ENCODE data around the gene TMEM131L.
A peak's percentile ranks its signal among the peaks of the same experiment; 100 is the strongest.
"Not testable (repeated sequence)": the region's sequence is repeated elsewhere in the genome, so short reads cannot be mapped to it uniquely, and the experiment has no call there.

The TMEM131L gene

DNA sequence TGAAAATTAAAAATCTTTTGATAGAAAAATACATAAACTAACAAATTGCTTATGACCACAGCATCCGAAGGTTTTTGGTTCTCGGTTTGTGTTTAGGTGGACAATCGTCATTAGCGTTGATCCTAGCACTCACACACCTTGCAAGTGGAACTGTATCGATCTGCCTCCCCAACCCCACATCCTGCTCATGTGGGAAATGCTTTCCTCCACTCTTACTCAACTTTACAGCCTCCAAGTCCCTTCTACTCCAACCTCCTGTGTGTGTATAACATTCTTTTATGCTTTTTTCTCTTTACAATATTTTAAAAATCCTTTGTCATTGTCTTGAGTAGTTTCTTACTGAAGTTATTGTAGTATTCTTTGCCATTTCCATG, 15.6 kb upstream of the TMEM131L start:
- DNase-seq = no peak

DNA sequence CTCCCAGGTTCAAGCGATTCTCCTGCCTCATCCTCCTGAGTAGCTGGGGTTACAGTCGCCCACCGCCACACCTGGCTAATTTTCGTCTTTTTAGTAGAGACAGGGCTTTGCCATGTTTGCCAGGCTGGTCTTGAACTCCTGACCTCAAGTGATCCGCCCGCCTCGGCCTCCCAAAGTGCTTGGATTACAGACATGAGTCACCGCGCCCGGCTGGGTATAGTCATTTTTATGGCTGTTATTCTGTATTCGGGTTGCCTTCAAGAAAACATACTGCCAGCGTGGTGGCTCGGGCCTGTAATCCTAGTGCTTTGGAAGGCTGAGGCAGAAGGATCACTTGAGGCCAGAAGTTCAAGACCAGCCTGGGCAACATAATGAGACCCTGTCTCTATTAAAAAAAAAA, 15.0 kb upstream of the TMEM131L start:
- not testable (repeated sequence) for DNase-seq

- peak; percentile 63 for DNase-seq
Observed at GRCh38 chr4:153451911-153452657, 14.1 kb upstream of the TMEM131L start.

DNA sequence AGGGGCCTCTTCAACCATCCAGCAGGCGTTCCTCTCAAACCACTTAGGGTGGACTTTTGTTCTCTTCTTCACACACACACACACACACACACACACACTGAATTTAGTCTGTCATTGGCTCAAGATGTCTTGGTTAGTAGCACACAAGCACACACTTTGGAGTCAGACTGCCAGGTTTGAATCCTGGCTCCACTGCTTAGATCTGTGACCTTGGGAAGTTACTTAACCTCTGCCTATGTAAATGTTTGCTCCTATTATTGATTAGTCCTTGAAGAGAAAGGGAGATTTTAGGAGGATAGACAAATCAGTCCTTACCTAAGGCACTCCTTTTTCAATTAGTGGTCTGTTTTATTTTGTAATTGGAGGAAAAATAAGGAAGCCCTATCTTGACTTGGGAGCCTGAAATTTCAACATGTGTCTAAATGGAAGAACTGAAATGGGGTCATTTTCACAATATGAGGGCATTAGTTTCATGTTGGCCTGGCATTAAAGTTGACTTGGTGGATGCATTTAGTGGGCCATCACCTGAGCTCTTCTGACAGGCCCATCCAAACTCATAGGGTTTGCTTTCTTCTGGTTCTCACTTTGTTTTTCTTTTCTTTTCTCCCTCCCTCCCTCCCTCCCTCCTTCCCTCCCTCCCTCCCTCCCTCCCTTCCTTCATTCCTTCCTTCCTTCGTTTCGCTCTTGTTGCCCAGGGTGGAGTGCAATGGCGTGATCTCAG, 13.3 kb upstream of the TMEM131L start:
- no peak for DNase-seq

GRCh38 chr4:153453402-153453801, 12.8 kb upstream of the TMEM131L start:
- peak; percentile 66 for DNase-seq

DNA sequence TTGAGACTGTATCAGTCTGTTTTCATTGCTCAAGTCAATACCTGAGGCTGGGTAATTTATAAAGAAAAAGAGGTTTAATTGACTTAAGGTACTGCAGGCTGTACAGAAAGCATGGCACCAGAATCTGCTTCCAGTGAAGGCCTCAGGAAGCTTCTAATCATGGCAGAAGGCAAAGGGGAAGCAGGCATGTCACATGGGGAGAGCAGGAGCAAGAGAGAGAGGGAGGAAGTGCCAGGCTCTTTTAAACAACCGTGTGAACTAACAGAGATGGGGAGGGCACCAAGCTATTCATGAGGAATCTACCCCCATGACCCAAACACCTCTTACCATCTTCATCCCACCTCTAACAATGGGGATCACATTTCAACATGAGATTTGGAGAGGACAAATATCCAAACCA, 7.2 kb upstream of the TMEM131L start:
- DNase-seq = peak; percentile 2

- not testable (repeated sequence) for DNase-seq
Observed at GRCh38 chr4:153461549-153461948, 4.6 kb upstream of the TMEM131L start.

GRCh38 chr4:153464068-153464467, 2.1 kb upstream of the TMEM131L start:
- DNase-seq = no peak

DNA sequence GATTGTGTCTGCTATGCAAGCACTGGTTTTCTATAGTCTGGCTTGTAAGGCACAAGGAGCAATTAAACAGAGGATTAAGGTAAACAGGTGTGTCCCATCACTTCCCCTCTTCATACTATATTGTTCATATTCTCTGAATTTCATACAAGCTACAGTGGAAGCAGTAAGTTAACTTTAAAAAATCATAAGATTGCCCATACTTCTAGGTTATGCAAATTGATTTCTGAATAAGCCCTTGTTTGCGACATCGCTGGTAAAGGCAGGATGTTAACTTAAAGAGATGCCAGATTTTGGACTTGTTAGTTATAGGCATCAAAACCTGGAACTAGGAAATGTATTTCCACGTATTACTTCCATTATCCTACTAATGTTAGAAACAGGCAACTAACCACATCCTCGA, 1.0 kb upstream of the TMEM131L start:
- DNase-seq = peak; percentile 36

DNA sequence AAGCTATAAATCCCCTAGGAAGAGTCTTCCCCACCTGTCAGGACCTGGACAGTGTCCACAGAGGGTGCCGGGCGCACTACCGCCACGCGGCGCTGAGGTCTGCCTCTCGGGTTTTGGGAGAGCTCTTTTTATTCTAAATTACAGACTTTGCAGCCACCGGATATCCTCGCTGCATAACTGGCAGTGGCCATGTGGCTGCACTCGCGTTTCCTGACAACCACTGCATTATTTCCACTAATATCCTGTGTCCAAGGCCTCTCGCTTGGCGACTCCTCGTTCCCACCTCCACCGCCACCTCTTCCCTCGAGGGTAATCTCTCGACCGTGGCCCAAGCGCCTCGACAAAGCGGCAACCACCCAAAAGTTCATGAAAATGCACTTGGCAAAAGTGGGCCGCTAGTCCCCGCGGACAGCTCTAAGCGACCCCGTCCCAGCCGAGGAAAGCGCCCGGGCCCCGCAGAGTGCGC, 512 bp upstream of the TMEM131L start:
- peak; percentile 50 for DNase-seq

DNA sequence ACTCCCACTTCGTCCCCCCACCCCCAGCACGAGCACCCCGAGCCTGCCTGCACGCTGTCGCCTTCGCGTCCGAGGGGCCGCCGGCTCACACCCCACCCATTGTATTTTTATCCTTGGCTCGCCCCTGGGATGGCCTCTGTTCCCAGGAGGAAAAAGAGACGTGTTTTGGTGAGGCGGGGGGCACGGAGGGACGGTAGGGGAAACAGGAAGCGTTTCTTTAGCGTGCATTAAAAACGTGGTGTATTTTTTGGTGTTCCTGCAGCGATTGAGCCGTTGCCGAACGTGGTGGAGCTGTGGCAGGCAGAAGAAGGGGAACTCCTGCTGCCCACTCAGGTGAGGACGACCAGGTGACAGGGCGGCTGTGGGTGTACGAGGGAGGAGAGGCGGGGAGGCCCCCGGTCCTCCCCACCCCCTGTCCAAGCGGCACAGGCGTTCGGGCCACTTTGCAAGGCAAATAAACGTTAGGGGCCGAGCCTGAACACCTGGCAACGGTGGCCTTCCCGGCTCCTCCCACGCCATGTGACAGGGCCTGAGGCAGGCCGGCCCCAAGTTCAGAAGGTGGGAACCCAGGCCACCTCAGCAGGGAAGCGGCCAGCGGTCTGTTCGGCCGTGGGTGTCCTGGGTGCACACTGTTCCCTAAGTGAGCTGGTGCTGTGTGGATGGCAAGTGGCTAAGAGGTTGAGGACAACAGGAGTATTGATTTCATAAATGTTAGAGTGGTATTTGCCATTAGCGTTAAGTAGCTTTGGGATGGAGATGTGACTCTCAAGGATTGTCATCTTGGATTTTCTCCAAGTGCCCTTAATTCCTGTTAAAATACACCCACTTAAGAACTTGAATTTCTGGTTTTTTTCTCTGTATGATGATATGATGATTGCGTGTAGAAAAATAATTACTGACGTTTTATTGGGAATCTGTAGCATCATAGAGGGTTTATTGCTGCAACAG, 1.1 kb downstream of the TMEM131L start:
- DNase-seq = no peak

DNA sequence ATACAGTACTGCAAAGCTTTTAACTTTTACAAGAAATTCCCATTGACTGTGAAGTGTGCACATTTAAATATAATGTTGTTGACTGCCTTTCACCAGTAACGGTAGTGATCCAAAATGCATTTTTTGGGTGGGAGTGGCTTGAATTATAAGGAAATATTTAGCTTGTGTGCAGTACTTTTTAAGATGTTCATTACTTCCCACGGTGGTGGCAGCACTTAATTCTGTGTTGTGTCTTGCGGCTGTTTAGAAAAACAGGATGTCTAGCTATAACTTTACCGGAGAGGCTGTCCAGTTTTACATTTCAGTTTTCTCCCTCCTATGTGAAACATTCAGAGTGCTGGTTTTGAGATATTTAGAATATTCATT, 1.7 kb downstream of the TMEM131L start:
- DNase-seq = peak; percentile 21

DNA sequence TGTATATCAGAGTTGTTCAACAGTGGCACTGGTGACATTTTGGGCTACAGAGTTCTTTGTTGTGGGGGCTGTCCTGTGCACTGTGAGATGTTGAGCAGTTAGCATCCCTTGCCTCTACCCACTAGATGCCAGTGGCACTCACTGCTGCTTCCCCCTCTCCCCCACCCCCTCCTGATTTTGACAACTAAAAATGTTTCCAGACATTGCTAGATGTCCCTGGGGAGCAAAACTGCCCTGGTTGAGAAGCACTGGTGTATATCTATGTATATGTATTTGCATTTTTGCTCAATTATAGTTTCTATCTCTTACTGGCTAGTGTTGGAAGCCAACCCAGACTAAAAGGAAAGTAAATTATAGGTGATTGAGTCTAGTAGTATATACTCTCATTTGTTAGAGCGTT, 2.4 kb downstream of the TMEM131L start:
- no peak for DNase-seq

- DNase-seq = no peak
Observed at GRCh38 chr4:153469031-153469430, 2.9 kb downstream of the TMEM131L start.

DNA sequence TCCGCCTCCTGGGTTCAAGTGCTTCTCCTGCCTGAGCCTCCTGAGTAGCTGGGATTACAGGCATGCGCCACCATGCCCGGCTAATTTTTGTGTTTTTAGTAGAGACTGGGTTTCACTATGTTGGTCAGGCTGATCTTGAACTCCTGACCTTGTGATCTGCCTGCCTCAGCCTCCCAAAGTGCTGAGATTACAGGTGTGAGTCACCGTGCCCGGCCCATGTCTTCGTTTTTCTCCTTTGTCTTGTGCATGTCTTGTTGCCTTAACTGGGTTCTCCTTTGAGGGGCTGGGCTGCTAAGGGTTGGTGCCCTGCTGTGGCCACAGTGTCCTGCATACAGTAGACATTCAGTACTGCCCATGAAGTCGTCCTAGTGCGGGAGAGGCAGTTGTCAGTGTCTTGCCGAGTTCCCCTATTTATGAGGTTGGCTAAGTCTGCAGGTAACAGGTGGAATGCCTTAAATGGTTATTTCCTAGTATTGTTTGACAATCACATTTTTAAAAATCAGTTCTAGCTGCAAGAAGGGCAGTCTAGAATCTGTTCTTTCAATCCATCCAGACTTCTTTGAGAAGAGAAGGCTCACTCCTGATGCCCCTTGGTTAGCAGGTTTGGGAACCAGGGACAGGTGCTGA, 5.0 kb downstream of the TMEM131L start:
- DNase-seq = not testable (repeated sequence)

- peak; percentile 81 for DNase-seq
Observed at GRCh38 chr4:153471698-153472093, 5.5 kb downstream of the TMEM131L start.

DNA sequence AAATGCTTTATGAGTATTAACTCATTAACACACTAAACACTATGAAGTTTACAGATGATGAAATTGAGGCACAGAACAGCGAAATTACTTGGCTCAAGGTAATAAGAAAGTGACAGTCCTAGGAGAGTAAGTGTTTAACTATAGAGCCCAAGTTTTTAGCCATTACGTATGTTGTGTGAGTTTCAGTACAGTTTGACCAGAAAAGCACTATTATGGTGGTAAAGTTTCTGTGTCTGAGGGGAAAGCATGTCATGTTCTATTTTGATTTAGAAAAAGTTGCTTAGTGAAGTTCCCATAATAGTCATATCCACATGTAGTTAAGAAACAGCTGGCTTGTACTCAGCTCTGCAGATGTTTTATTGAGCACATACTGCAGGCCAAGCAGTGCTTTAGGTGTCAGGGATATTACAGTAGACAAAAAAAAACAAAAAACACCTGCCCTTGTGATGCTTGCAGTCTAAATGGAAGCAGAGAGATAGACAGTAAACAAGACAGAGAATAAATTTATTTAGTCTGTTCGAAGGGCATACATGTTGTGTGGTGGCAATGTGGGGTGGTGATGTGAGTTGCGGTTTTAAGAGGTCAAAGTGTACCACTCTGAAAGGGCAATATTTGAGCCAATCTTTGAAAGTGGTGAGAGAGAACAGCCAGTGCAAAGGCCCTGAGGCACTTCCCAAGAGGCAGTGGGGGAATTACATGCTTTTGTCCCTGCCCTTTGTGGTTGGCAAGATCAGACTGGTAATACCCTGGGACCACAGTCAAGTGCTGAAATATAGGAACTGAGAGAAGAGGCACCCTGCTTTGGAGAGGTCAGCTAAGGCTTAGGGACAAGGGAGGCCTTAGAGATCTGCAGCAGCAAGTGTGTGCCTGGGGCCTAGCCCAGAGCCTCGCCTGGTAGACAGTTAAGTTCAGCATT, 6.2 kb downstream of the TMEM131L start:
- peak; percentile 93 for DNase-seq

GRCh38 chr4:153474251-153474650, 8.1 kb downstream of the TMEM131L start:
- no peak for DNase-seq

- no peak for DNase-seq
Observed at GRCh38 chr4:153476829-153477574, 10.8 kb downstream of the TMEM131L start.

GRCh38 chr4:153479101-153479500, 12.9 kb downstream of the TMEM131L start:
- no peak for DNase-seq

- no peak for DNase-seq
Observed at GRCh38 chr4:153480704-153481103, 14.5 kb downstream of the TMEM131L start.

All from MV-4-11 (cell line).